HepG2 (cell line): ENCODE measurements around the gene ACBD6.

Experiments
- CREB1 ChIP-seq, 2 experiments: fragments of 450-650 bp in 1 of 2; IDR thresholded peaks; 2 replicates each; pipeline ENCODE4 v1.6.1; 2016 to 2017; ENCODE audit warnings: control low read depth in 1 of 2, mild to moderate bottlenecking in 1 of 2, missing compliant biosample characterization in 1 of 2, missing genetic modification characterization in 1 of 2
- DZIP1 ChIP-seq: sonication (generic); formaldehyde crosslinking; IDR thresholded peaks from 2 replicates; pipeline ENCODE4 v1.5.0; 2020; ENCODE audit warnings: mild to moderate bottlenecking, missing genetic modification reagents
- ETV6 ChIP-seq: sonication (generic); formaldehyde crosslinking; conservative IDR thresholded peaks from 2 replicates; pipeline ENCODE4 v1.4.0; 2020; ENCODE audit warnings: missing genetic modification reagents
- EZH2 ChIP-seq: conservative IDR thresholded peaks from 2 replicates; pipeline ENCODE4 v1.6.1; 2012; ENCODE audit warnings: mild to moderate bottlenecking, low read depth, low read length, moderate library complexity
- GABPA ChIP-seq, 2 experiments: IDR thresholded peaks; 2 replicates each; pipeline ENCODE4 v1.6.1; 2011 to 2016; ENCODE audit warnings: low read depth in 2 of 2, low read length in 1 of 2, missing biosample characterization in 1 of 2, missing genetic modification characterization in 1 of 2
- GATA4 ChIP-seq: sonication (generic); IDR thresholded peaks from 2 replicates; pipeline ENCODE4 v1.6.1; 2016; ENCODE audit warnings: antibody characterized with exemption, low read depth, borderline replicate concordance
- GTF2F1 ChIP-seq: fragments of 150-350 bp; IDR thresholded peaks from 2 replicates; pipeline ENCODE4 v1.6.1; 2014; ENCODE audit warnings: low read length
- TAF1 ChIP-seq: sonication (generic); formaldehyde crosslinking; IDR thresholded peaks from 2 replicates; pipeline ENCODE4 v1.4.0; 2020; ENCODE audit warnings: missing genetic modification reagents
- TF ChIP-seq, protein P1 (sequence below): sonication (generic); formaldehyde crosslinking; IDR thresholded peaks from 2 replicates; pipeline ENCODE4 v1.5.0; 2020; ENCODE audit warnings: mild to moderate bottlenecking, missing genetic modification reagents, moderate library complexity
- TF ChIP-seq, protein P2 (sequence below): sonication (generic); formaldehyde crosslinking; IDR thresholded peaks from 2 replicates; pipeline ENCODE4 v1.5.1; 2020; ENCODE audit warnings: missing genetic modification reagents, mild to moderate bottlenecking, borderline replicate concordance

- no peak for TF ChIP-seq CREB1 (IDR thresholded peaks at IDR 0.05)
- TF ChIP-seq CREB1 (CRISPR knock-in tag; IDR thresholded peaks at IDR 0.05): no peak
- no peak for TF ChIP-seq ETV6 (CRISPR knock-in tag)
- no peak for TF ChIP-seq EZH2
- no peak for TF ChIP-seq TAF1 (CRISPR knock-in tag)
- TF ChIP-seq GATA4: no peak
- TF ChIP-seq, protein P1, sequence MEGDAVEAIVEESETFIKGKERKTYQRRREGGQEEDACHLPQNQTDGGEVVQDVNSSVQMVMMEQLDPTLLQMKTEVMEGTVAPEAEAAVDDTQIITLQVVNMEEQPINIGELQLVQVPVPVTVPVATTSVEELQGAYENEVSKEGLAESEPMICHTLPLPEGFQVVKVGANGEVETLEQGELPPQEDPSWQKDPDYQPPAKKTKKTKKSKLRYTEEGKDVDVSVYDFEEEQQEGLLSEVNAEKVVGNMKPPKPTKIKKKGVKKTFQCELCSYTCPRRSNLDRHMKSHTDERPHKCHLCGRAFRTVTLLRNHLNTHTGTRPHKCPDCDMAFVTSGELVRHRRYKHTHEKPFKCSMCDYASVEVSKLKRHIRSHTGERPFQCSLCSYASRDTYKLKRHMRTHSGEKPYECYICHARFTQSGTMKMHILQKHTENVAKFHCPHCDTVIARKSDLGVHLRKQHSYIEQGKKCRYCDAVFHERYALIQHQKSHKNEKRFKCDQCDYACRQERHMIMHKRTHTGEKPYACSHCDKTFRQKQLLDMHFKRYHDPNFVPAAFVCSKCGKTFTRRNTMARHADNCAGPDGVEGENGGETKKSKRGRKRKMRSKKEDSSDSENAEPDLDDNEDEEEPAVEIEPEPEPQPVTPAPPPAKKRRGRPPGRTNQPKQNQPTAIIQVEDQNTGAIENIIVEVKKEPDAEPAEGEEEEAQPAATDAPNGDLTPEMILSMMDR (CRISPR knock-in tag): no peak
- TF ChIP-seq, protein P2, sequence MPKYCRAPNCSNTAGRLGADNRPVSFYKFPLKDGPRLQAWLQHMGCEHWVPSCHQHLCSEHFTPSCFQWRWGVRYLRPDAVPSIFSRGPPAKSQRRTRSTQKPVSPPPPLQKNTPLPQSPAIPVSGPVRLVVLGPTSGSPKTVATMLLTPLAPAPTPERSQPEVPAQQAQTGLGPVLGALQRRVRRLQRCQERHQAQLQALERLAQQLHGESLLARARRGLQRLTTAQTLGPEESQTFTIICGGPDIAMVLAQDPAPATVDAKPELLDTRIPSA: no peak
- TF ChIP-seq DZIP1: no peak
- no peak for TF ChIP-seq GABPA (IDR thresholded peaks at IDR 0.05; ENCODE audit: low read depth, low read length)
- TF ChIP-seq GABPA (CRISPR knock-in tag; IDR thresholded peaks at IDR 0.05; ENCODE audit: low read depth): no peak
- no peak for TF ChIP-seq GTF2F1
Measured at GRCh38 chr1:180542838-180543145, 40.4 kb upstream of the ACBD6 start.
